Astrocyte of the hippocampus (primary cell): ENCODE data around the gene ANKRD33.
"Not testable (repeated sequence)": the region's sequence is repeated elsewhere in the genome, so short reads cannot be mapped to it uniquely, and the experiment has no call there.

Experiments
- DNase-seq: peaks from one replicate; pipeline ENCODE4 v3.0.0; 2011; ENCODE audit warnings: low read depth, low spot score

Gene ANKRD33

DNA sequence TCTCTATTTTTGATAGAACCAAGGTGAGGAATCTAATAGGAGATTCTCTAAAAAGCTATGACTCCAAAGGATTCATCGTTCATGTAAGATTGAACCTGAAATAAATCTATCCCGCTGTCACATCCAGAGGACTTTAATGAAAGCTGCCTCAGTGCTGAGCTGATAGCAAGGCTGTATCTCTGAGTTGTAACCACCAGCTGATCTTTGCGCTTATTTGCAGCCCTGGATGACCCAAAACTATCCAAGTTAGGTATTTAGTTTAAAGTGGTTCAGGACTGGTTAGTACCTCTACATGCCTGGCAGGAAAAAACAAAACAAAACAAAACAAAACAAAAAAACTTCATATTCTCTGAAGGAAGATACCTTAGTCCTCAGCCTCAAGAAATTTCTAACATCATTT lies 8.8 kb upstream of the ANKRD33 start:
- no peak for DNase-seq

DNA sequence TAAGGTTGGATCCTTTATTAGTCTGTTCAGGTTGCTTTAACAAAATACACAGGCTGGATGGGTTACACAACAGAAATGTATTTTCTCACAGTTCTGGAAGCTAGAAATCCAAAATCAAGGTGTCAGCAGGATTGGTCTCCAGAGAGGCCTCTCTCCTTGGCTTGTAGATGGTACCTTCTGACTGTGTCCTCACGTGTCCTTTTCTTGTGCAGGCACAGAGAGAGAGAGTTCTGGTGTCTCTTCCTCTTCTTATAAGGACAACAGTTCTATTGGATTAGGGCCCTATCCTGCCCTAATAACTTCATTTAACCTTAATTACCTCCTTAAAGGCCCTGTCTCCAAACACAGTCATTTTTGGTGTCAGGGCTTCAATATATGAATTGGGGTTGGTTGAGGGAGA lies 4.6 kb upstream of the ANKRD33 start:
- DNase-seq: no peak

DNA sequence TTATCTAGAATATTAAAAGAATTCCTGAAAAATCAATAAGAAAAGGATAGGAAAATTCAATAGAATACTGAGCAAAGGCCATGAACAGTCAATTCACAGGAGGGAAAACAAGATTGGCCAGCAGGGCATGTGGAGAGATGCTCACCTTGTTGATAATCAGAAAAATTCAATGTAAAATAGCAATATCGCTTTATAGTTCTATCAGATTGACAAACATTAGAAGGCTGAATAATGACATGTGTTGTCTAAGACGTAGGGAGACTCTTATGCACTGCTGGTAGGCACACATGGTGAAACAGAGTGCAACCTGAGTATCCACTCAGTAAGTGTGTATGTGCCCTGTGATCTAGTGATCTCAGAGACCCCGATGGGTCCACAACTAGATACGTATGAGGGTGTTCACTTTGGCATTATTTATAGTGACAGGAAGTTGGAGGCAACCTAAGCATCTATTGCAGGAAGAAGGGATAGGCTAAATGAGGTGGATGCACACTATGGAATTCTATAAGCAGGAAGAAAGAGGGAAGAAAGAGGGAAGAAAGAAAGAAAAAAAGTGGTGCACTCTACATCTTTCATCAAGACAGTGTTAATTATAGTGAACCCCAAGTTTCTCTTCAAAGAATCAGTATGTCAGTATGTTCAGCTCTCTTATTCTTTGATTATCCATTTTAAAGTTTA lies 3.8 kb upstream of the ANKRD33 start:
- no peak for DNase-seq

DNA sequence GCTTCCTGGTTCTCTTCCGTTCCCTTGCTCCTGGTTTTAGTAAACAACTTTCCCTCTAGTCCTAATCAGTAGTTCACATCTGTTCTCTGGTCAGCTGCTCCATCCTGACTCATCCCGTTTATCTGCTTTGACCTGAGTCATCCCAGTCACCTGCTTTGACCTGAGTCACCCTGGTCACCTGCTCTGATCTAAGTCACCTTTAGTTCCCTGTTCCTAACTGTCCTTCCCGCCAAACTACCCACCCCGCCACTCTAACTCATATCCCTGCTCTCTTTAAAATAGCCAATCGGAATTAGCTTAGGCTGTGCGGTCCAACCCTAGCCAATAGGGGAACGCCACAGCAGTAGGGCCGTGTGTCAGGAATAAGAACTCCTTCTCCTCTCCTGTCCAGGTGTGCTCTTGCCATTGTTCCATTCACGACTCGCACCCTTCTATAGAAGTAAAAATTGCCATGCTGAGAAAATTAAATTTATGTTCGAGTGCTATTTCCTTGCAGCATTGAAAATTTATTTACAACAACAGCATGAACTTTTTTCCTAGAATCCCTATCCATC lies 3.1 kb upstream of the ANKRD33 start:
- DNase-seq: no peak

DNA sequence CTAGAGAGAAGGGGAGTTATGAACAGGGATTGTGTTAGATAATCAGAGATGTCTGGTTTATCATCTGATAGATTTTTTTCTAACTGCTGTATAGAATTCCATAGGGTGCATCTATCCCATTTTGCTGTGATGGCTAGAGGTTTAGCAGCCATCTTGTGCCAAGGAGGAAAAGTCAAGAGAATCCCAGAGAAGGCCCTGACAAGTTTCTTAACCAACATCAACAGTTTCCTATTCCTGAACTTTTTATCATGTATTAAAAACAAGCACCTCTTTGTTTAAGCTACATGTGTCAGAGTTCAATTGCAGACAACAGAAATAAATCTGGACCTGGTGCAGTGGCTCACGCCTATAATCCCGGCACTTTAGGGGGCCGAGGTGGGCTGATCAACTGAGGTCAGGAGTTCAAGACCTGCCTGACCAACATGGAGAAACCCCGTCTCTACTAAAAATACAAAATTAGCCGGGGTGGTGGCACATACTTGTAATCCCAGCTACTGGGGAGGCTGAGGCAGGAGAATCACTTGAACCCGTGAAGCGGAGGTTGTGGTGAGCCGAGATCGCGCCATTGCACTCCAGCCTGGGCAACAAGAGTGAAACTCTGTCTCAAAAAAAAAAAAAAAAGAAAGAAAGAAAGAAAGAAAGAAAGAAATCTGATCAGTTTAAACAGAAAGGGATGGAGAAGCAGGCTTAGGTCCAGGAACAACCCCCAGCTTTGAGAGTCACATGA lies 2.4 kb upstream of the ANKRD33 start:
- not testable (repeated sequence) for DNase-seq

DNA sequence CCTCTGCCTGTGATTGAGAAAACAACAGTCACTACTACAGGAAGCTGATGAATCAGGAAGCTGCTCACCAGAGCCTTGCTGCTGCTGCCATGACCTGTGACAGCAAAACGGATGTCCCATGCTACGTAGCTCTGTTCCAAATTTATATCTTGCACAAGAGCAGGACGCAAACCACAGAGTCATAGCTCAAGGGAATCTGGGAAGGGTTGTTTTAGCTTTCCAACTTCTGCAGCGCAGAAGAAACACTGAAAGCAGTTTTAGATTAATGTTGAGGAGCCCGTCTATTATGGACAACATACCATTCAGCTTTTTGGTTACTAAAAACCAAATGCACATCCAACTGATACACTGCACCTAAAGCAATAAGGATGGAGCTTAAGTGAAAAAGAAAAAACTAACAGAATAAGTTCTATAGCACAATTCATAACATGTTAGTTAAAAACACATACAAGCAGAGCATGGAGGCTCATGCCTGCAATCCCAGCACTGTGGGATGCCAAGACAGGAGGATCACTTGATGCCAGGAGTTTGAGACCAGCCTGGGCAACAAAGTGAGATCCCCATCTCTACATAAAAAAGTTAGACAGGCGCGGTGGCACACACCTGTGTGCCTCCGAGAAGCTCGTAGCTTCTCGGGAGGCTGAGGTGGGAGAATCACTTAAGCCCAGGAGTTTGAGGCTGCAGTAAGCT lies 1.7 kb upstream of the ANKRD33 start:
- peak; percentile 67 for DNase-seq

DNA sequence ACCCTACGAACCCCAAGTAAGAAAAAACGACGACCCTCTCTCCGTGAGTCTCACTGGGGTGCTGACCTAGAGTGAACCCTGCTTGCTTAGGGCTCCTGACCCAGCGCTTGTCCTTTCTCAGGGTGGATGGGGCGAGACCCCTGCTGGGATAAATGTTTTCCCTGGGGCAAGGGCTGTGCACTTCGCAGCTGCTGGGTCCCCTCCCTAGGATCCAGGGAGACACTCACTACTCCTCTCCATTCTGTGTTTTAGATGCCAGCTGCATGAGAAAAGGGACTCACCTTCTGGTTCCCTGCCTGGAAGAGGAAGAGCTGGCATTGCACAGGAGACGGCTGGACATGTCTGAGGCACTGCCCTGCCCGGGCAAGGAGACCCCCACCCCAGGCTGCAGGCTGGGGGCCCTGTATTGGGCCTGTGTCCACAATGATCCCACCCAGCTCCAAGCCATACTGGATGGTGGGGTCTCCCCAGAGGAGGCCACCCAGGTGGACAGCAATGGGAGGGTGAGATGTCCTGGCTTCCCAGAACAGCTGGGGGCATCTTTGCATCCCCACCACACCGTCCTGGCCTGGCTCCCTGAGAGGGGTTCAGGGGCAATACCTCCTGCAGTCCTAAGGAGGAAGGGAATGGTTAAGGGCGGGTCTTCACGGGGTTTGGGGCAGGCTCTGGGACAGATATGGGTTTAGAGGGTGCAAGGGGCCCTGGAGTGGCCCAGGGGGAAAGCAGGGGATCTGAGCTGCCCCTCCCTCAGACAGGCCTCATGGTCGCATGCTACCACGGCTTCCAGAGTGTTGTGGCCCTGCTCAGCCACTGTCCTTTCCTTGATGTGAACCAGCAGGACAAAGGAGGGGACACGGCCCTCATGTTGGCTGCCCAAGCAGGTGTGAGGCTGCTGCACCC lies 663 bp downstream of the ANKRD33 start:
- DNase-seq: no peak

DNA sequence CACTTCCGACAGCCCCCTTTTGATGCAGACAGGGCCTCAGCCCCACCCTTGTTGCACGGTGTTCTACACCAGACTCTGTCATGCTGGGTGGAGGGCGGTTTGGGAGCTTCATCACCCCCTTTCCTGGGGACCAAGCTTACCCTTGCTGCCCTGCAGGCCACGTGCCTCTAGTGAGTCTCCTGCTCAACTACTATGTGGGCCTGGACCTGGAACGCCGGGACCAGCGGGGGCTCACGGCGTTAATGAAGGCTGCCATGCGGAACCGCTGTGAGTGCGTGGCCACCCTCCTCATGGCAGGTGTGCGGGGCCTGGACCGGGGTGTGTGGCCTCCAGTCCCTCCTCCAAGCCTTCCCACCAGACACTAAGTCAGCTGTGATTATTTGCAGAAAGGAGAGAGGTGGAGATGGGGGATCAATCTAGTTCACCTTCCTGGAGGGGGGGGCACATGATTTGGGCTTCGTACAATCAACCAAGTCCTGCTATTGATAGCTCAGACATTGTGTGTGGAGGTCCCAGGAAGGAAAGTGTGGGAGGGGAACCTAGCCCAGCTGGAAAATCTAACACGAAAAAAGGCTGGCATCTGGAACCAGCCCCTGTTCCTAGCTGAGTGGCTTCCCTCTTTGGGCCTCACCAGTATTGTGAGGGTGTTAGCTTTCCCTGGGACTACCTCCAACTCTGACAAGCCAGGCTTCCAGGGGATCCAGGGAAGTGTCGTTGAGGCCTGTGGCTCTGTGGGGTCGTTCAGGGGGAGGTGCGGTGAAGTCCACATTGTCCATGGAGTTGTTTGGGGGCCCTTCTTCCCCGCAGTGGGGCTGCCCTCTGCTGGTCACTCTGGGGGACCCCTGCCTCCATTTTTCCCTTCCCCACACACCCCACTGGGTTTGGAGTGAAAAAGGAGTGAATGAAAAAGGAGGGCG lies 1.6 kb downstream of the ANKRD33 start:
- DNase-seq: no peak

DNA sequence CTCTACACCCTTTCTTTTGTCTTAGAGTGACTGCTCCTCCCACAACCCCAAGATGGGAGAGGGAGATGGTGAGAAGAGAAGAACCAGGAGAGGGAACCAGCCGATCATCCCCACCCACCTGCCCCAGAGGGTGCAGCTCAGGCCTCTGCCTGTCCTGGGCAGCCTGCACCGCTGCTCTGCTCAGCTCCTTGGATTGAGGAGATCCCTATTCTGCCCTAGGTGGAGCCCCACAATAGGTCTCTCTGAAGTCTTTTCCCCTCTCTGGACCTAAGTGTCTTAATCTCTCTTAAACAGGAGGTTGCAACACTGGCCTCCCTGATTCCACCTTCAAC lies 2.2 kb downstream of the ANKRD33 start:
- DNase-seq: no peak

DNA sequence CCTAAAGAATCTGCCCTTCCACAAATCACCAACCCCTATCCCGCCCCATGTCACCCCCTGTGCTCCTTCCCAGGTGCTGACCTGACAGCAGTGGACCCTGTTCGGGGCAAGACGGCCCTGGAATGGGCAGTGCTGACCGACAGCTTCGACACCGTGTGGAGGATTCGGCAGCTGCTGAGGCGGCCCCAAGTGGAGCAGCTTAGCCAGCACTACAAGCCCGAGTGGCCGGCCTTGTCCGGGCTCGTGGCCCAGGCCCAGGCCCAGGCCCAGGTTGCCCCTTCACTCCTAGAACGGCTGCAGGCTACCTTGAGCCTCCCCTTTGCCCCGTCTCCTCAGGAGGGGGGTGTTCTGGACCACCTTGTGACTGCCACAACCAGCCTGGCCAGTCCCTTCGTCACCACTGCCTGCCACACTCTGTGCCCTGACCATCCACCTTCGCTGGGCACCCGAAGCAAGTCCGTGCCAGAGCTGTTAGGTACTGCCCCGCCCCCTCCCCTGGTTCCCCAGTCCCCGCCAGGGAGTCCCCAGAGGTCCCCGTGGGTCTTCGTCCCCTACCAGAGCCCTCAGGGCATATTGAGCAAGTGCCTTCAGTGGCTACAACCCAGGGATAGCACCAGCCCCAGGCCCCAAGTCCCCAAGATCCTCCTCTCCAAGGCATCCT lies 2.7 kb downstream of the ANKRD33 start:
- DNase-seq: no peak

DNA sequence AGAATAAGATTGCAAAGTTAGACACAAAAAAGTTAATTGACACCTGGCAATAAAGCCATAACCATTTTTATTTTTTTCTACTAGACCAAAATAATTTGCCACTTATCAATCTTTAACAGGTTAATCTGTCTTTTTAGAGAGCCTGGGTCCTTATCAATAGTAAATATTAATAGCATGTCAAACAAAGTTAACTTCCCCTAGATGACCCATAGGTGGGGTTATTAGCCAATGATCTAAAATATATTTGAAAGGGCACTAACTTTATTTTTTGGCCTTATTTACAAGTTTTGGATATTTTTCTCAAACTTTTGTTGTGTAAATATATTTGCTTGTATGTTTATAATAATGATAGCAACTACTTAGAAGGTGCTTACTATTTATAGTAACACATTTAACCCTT lies 3.9 kb downstream of the ANKRD33 start:
- no peak for DNase-seq

DNA sequence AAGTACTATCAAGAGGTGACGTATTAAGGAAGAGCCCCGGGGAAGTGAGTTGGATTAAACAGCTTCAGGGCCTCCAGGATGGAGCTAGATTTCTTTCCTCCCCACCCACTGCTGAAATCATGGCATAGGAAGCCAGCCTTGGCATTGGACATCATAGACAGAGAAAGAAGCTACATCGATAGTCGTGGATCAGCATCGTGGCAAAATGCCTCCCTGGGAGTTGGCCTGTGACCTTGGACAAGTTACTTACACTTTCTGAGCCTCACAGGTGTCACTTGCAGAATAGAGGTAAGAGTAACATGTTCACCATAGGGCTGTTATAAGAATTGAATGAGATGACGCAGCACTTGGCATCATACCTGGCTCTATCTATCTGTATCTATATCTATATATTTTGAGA lies 5.9 kb downstream of the ANKRD33 start:
- no peak for DNase-seq

DNA sequence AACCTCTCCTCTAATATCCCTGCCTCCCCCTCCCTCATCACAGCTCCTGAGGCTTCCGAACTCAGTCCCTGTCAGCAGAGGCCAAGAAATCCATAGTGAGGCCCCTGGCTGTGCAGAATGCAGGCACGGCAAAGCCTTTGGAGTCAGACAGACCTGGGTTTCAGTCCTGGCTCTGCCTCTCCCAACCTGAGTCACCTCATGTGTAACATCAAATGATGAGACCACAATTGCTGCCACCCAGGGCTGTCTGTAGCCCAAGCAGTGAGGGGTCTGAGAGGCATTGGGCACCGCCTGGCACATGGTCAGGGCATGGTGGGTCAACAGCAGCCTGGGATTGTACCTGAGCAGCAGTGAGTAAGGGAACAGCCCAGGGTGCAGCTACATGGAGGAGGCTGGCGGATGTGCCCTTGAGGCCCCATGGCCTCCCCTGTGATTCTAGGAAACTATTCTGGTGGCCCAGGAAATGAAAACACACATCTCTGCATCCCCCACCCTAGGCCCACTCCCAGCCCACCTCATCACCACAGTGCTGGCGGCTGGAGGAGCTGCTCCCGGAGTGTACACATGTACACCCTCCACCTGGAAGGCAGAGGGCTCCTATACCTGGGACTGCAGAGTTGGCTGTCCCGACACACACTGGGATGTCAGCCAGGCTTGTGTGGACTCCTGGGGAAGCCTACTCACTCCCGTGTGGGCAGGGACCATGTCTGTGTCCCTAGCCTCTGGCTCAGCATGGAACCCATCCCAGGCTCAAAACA lies 7.7 kb downstream of the ANKRD33 start:
- DNase-seq: no peak

DNA sequence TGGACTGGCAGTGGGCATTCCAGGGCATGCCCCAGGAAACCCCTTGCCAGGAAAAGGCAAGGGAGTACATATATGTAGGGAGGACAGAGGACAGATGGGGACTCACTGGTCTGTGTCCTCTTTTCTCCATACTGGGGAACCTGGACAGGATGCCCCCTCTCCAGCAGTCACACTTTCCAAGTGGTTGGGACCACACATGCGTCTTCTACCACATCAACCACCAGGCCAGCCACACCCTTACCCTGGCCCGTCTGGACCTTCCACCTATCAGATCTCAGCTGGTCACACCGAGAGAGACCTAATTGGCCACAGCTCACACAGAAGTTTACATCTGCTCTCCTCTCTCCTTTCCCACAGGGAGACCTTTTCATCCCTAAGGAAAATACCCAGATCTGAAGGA lies 8.3 kb downstream of the ANKRD33 start:
- DNase-seq: no peak

DNA sequence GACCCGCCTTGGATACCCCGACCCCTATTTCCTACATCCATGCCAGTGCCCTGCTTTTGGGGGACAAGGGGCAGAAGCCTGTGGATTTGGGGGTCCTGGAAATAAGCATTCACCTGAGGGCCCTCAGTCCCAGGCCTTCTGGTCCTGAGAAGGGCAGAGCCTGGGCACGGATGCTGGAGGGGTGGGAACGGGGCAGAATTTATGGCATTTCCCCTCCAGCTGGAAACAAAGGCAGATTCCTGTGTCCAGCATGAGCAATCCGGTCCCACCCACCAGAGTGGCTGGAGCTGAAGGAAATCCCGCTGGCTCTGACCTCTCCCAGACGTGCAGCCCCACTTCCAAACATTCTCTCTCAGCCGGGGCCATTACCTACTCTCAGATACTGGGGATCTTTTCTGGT lies 9.3 kb downstream of the ANKRD33 start:
- no peak for DNase-seq

DNA sequence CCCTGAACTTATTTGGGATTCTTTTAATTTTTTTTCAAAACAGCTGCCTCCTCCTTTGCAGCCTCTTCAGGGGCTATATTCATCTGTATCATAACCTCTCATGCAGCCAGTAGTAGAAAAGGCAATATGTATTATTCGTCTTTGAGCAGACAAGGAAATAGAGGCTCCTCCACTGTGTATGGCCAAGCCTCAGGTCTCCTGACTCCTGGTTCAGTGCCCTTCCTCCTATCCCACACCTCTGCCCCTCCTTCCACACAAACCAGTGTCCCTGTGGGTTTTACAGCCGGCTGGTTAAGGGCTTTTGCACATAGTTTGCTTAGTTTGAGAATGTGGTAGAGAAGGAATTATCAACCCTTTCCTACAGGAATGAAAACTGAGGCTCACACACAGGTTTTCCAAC lies 10.6 kb downstream of the ANKRD33 start:
- no peak for DNase-seq

DNA sequence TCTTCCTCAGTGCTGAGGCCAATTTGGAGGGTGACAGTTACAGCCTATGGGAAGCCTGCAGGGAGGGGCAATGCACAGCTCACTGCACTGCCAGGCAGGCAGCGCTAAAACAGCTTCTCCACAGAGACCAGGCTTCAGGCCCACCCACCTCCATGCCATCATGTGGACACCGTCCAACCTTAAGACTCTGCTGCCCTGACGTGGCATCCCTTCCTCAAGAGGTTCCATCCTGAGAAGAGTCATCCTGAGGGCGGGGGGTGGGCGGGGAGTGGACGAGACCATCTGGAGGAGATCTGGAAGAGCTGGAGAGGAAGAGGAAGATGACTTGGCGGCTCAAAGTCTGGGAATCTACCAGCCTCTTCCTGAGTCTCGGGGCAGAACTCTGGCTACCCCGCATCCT lies 11.0 kb downstream of the ANKRD33 start:
- DNase-seq: no peak

DNA sequence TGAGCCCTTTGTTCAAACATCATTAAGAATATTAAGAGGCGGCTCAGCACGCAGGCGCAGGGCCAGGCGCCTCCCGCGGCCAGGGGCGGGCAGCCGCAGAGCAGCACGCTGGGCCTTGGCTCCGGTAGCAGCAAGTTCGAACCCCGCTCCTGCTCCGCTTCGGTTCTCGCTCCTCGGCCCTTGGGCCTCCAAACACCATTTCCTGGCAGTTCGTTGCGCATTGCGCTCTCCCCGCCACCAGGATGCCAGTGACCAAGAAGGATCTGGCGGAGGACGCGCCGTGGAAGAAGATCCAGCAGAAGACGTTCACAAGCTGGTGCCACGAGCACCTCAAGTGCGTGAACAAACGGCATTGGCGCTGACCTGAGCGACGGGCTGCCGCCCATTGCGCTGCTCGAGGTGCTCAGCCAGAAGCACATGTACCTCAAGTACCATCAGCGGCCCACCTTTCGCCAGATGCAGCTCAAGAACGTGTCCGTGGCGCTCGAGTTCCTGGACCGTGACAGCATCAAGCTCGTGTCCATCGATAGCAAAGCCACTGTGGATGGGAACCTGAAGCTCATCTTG lies 12.5 kb downstream of the ANKRD33 start:
- DNase-seq: no peak
